Measurements from ENCODE around the gene CEND1. TPM values are rescaled to one million over a fixed set of nuclear protein-coding genes. Genes with fewer than 3 reads are reported as not detected.

CEND1 gene
- total and polyA plus RNA-seq, 2 of the 4 experiments (the other 2 are of a cell fraction): 0.90 to 4.0 TPM

DNA sequence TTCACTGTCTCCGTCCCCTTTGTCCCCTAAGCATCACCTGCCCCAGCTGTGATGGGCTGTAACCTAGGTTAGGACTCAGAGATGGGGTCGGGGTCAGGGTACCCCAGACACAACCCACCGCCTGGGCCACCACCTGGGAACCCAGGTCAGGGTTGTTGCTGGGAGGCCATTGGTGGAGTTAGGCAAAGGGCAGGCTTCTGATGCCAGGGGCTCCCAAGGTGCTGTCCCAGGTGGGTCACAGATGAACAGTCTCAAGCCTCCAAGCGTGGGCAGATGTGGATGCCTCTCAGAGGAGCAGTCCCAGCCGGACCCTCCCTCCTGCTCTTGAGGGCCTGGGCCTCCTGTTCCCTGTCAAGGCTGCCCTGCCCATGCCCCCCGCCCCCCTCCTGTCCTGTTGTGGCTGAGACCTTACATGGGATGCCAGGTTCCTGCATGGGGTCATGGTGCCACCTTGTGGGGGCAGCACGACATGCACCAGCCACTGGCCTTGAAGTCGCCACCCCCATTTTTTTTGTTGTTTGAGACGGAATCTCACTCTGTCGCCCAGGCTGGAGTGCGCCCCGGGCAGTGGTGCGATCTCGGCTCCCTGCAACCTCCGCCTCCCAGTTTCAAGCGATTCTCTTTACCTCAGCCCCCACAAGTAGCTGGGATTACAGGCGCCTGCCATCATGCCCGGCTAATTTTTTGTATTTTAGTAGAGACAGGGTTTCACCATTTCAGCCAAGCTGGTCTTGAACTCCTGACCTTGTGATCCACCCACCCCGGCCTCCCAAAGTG, 24.7 kb downstream of the CEND1 start:
- Histone ChIP-seq H3K23ac (ENCODE audit: low read depth, low read length) (no peak overlapping the region), H3K27me3 (ENCODE audit: control insufficient read depth, insufficient read depth, low read length) (no peaks in the 10 kb centered on the region), H2AK9ac (replicated peaks; ENCODE audit: low read depth, low read length, poor library complexity) (no peak overlapping the region), H4K91ac (ENCODE audit: insufficient read depth, low read depth, low read length) (no peak overlapping the region), H3K4me2 (ENCODE audit: low read depth, low read length) (no peak overlapping the region), H2BK20ac (ENCODE audit: low read depth, low read length) (no peak overlapping the region), H3K27ac (ENCODE audit: insufficient read depth, low read length) (no peak overlapping the region), H2AFZ (replicated peaks; ENCODE audit: low read length, poor library complexity) (peak overlapping the region; percentile 14), H3K4ac (ENCODE audit: low read depth, low read length) (no peak overlapping the region), H3K18ac (ENCODE audit: low read depth, low read length) (no peak overlapping the region), H3K4me3 (ENCODE audit: insufficient read depth, low read depth, low read length) (no peak overlapping the region), H3K9me3 (ENCODE audit: control insufficient read depth, insufficient read depth, low read length) (no peaks in the 10 kb centered on the region), H3K79me1 (ENCODE audit: low read depth in 1 of 2, low read length in 2 of 2) (peaks cover 4 to 50% of the 10 kb centered on the region in 2 experiments; a peak in 3 of 4 replicates), H4K8ac (ENCODE audit: low read depth in 2 of 2, low read length in 2 of 2) (no peak overlapping the region), H3K14ac (replicated peaks; ENCODE audit: low read depth, low read length) (no peak overlapping the region), H4K20me1 (ENCODE audit: insufficient read depth, low read length) (peaks cover 43% of the 10 kb centered on the region), H3K9ac (ENCODE audit: low read depth, low read length) (no peak overlapping the region), H2BK120ac (ENCODE audit: low read depth, low read length) (no peak overlapping the region), H3K9me1 (ENCODE audit: insufficient read depth, low read length) (peaks cover 3% of the 10 kb centered on the region; the same call in 1 of the 2 replicates), H2BK15ac (ENCODE audit: low read depth, low read length) (no peak overlapping the region), H2AK5ac (ENCODE audit: low read depth, low read length) (no peak overlapping the region), H3K36me3 (ENCODE audit: control insufficient read depth, insufficient read depth, low read length) (peaks cover 58% of the 10 kb centered on the region), H3K56ac (ENCODE audit: extremely low read depth, insufficient read depth, low read length) (no peak overlapping the region), H4K5ac (ENCODE audit: low read depth, low read length) (no peak overlapping the region), H2BK5ac (ENCODE audit: low read depth, low read length, poor library complexity, severe bottlenecking) (no peak overlapping the region), H3K4me1 (ENCODE audit: control insufficient read depth, insufficient read depth, low read length) (peaks cover 5% of the 10 kb centered on the region)
- in situ Hi-C loops (cut with MboI; ENCODE audit: low sequenced_read_pairs): no loop called here
- 62% methylated on average over 10 of the region's 19 CpGs; no CpG with 5 or more reads in 1 of the 2 experiments for WGBS, 2 experiments (ENCODE audit: extremely low coverage in 2 of 2, insufficient read length in 1 of 2)
- ATAC-seq (ENCODE audit: low read depth) (peak; percentile 47), DNase-seq (peak; percentile 36)
- dilution Hi-C loops (cut with HindIII; ENCODE audit: low sequenced_read_pairs, unreplicated experiment): no loop called here
- TF ChIP-seq MAFK (IDR thresholded peaks at IDR 0.05; ENCODE audit: low read depth, low read length): no peak
- no peak for TF ChIP-seq MXI1 (IDR thresholded peaks at IDR 0.05; ENCODE audit: borderline replicate concordance, low read depth, low read length)
- TF ChIP-seq, protein P1, sequence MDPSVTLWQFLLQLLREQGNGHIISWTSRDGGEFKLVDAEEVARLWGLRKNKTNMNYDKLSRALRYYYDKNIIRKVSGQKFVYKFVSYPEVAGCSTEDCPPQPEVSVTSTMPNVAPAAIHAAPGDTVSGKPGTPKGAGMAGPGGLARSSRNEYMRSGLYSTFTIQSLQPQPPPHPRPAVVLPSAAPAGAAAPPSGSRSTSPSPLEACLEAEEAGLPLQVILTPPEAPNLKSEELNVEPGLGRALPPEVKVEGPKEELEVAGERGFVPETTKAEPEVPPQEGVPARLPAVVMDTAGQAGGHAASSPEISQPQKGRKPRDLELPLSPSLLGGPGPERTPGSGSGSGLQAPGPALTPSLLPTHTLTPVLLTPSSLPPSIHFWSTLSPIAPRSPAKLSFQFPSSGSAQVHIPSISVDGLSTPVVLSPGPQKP (IDR thresholded peaks at IDR 0.05; ENCODE audit: borderline replicate concordance, low read depth, low read length): no peak
- TF ChIP-seq SMC3 (IDR thresholded peaks at IDR 0.05; ENCODE audit: low read depth, low read length): peak; percentile 22; the same call in 1 of the 2 replicates
- TF ChIP-seq BHLHE40 (IDR thresholded peaks at IDR 0.05; ENCODE audit: low read depth, low read length): no peak
- TF ChIP-seq POLR2A (IDR thresholded peaks at IDR 0.05; ENCODE audit: low read depth, low read length): no peak
- TF ChIP-seq RAD21 (IDR thresholded peaks at IDR 0.05; ENCODE audit: low read length): peak; percentile 57
- TF ChIP-seq, protein P2, sequence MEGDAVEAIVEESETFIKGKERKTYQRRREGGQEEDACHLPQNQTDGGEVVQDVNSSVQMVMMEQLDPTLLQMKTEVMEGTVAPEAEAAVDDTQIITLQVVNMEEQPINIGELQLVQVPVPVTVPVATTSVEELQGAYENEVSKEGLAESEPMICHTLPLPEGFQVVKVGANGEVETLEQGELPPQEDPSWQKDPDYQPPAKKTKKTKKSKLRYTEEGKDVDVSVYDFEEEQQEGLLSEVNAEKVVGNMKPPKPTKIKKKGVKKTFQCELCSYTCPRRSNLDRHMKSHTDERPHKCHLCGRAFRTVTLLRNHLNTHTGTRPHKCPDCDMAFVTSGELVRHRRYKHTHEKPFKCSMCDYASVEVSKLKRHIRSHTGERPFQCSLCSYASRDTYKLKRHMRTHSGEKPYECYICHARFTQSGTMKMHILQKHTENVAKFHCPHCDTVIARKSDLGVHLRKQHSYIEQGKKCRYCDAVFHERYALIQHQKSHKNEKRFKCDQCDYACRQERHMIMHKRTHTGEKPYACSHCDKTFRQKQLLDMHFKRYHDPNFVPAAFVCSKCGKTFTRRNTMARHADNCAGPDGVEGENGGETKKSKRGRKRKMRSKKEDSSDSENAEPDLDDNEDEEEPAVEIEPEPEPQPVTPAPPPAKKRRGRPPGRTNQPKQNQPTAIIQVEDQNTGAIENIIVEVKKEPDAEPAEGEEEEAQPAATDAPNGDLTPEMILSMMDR (conservative IDR thresholded peaks at IDR 0.05; ENCODE audit: low read depth, low read length): peak; percentile 50
- TF ChIP-seq NFE2L2 (IDR thresholded peaks at IDR 0.05; ENCODE audit: low read depth, low read length): no peak
- no peak for TF ChIP-seq FOS (IDR thresholded peaks at IDR 0.05; ENCODE audit: low read depth, low read length)
- no peak for TF ChIP-seq CHD1 (IDR thresholded peaks at IDR 0.05; ENCODE audit: low read depth, low read length)
- no peak for TF ChIP-seq RCOR1 (IDR thresholded peaks at IDR 0.05; ENCODE audit: insufficient replicate concordance, low read length)
- POLR2A ChIA-PET (ENCODE audit: unreplicated experiment): no interaction called here
- intact Hi-C loops (cut with micrococcal nuclease): no loop called here
- CTCF ChIA-PET: no interaction called here
- no TSS peak for BruUV-seq (replicated peaks)

Data from IMR-90 (cell line).